ENCODE results near the gene NFASC. TPM values are rescaled to one million over a fixed set of nuclear protein-coding genes. Genes with fewer than 3 reads are reported as not detected.

The NFASC gene
- total RNA-seq, 5 donors from 2014 or later (not counting 1 experiment from before 2014, with no cell fraction given) = 0.13 to 0.35 (median 0.19) TPM; not detected in 2

GRCh38 chr1:204863730-204864129, 6.9 kb upstream of the NFASC start:
- no peak for DNase-seq
- Mint-ChIP-seq H3K4me3 (no peak overlapping the region), H3K36me3 (no peaks in the 10 kb centered on the region), H3K4me1 (no peaks in the 10 kb centered on the region), H3K9me3 (no peaks in the 10 kb centered on the region), H3K27ac (no peak overlapping the region), H3K27me3 (peaks cover 14 to 37% of the 10 kb centered on the region in 2 donors)
- CTCF ChIA-PET = no interaction called here
- Histone ChIP-seq H3K9me3 (no peaks in the 10 kb centered on the region), H3K4me1 (ENCODE audit: control insufficient read depth in 1 of 2, extremely low read depth in 1 of 2, insufficient read depth in 2 of 2, low read length in 2 of 2) (no peaks in the 10 kb centered on the region), H3K27ac (ENCODE audit: low read length) (no peak overlapping the region), H3K27me3 (replicated peaks in 1 of 2; ENCODE audit: control insufficient read depth in 2 of 2, extremely low read depth in 1 of 2, insufficient read depth in 2 of 2, low read length in 1 of 2) (peaks cover 2 to 23% of the 10 kb centered on the region in 2 experiments), H3K36me3 (ENCODE audit: control insufficient read depth in 2 of 2, extremely low read depth in 1 of 2, insufficient read depth in 1 of 2, low read length in 1 of 2) (no peaks in the 10 kb centered on the region), H3K4me3 (ENCODE audit: control insufficient read depth in 1 of 2, extremely low read depth in 1 of 2, low read length in 1 of 2) (no peak overlapping the region)
- ATAC-seq (replicated peaks in 1 of 4) = no peak
- POLR2A ChIA-PET = no interaction called here
- WGBS (ENCODE audit: insufficient coverage) = 80% methylated on average over 2 of the region's 4 CpGs

- ATAC-seq (replicated peaks in 1 of 4) (no peak), DNase-seq (no peak)
- Mint-ChIP-seq H3K36me3 (no peaks in the 10 kb centered on the region), H3K27ac (no peak overlapping the region), H3K9me3 (no peaks in the 10 kb centered on the region), H3K4me3 (no peak overlapping the region), H3K27me3 (peaks cover 15 to 33% of the 10 kb centered on the region in 2 donors), H3K4me1 (no peaks in the 10 kb centered on the region)
- Histone ChIP-seq H3K27me3 (replicated peaks in 1 of 2; ENCODE audit: control insufficient read depth in 2 of 2, extremely low read depth in 1 of 2, insufficient read depth in 2 of 2, low read length in 1 of 2) (peaks cover 2 to 23% of the 10 kb centered on the region in 2 experiments), H3K36me3 (ENCODE audit: control insufficient read depth in 2 of 2, extremely low read depth in 1 of 2, insufficient read depth in 1 of 2, low read length in 1 of 2) (no peaks in the 10 kb centered on the region), H3K9me3 (no peaks in the 10 kb centered on the region), H3K27ac (ENCODE audit: low read length) (no peak overlapping the region), H3K4me1 (ENCODE audit: control insufficient read depth in 1 of 2, extremely low read depth in 1 of 2, insufficient read depth in 2 of 2, low read length in 2 of 2) (no peaks in the 10 kb centered on the region), H3K4me3 (ENCODE audit: control insufficient read depth in 1 of 2, extremely low read depth in 1 of 2, low read length in 1 of 2) (no peak overlapping the region)
- WGBS (ENCODE audit: insufficient coverage) = 81% methylated on average over 4 of the region's 5 CpGs
- CTCF ChIA-PET = no interaction called here
- POLR2A ChIA-PET = no interaction called here
These were observed 4.5 kb upstream of the NFASC start for GRCh38 chr1:204866051-204866596.

- Histone ChIP-seq H3K36me3 (ENCODE audit: control insufficient read depth in 2 of 2, extremely low read depth in 1 of 2, insufficient read depth in 1 of 2, low read length in 1 of 2) (no peaks in the 10 kb centered on the region), H3K27me3 (replicated peaks in 1 of 2; ENCODE audit: control insufficient read depth in 2 of 2, extremely low read depth in 1 of 2, insufficient read depth in 2 of 2, low read length in 1 of 2) (peaks cover 2 to 23% of the 10 kb centered on the region in 2 experiments), H3K27ac (ENCODE audit: low read length) (no peak overlapping the region), H3K4me3 (ENCODE audit: control insufficient read depth in 1 of 2, extremely low read depth in 1 of 2, low read length in 1 of 2) (no peak overlapping the region), H3K9me3 (no peaks in the 10 kb centered on the region), H3K4me1 (ENCODE audit: control insufficient read depth in 1 of 2, extremely low read depth in 1 of 2, insufficient read depth in 2 of 2, low read length in 2 of 2) (no peaks in the 10 kb centered on the region)
- ChIA-PET CTCF (no interaction called here), POLR2A (no interaction called here)
- DNase-seq (no peak), ATAC-seq (replicated peaks in 1 of 4) (no peak)
- Mint-ChIP-seq H3K4me1 (no peaks in the 10 kb centered on the region), H3K27me3 (peaks cover 16 to 32% of the 10 kb centered on the region in 2 donors), H3K4me3 (no peak overlapping the region), H3K9me3 (no peaks in the 10 kb centered on the region), H3K27ac (no peak overlapping the region), H3K36me3 (no peaks in the 10 kb centered on the region)
- 88% methylated on average over 2 of the region's 2 CpGs for WGBS (ENCODE audit: insufficient coverage)
These were observed 3.5 kb upstream of the NFASC start for GRCh38 chr1:204867203-204867602.

GRCh38 chr1:204867666-204868339, 2.9 kb upstream of the NFASC start:
- Histone ChIP-seq H3K27me3 (replicated peaks in 1 of 2; ENCODE audit: control insufficient read depth in 2 of 2, extremely low read depth in 1 of 2, insufficient read depth in 2 of 2, low read length in 1 of 2) (peaks cover 2 to 26% of the 10 kb centered on the region in 2 experiments), H3K27ac (ENCODE audit: low read length) (no peak overlapping the region), H3K36me3 (ENCODE audit: control insufficient read depth in 2 of 2, extremely low read depth in 1 of 2, insufficient read depth in 1 of 2, low read length in 1 of 2) (no peaks in the 10 kb centered on the region), H3K4me3 (ENCODE audit: control insufficient read depth in 1 of 2, extremely low read depth in 1 of 2, low read length in 1 of 2) (no peak overlapping the region), H3K9me3 (no peaks in the 10 kb centered on the region), H3K4me1 (ENCODE audit: control insufficient read depth in 1 of 2, extremely low read depth in 1 of 2, insufficient read depth in 2 of 2, low read length in 2 of 2) (no peaks in the 10 kb centered on the region)
- 85% methylated on average over 9 of the region's 10 CpGs for WGBS (ENCODE audit: insufficient coverage)
- H3K9me3 Mint-ChIP-seq = no peaks in the 10 kb centered on the region
- peaks cover 18 to 28% of the 10 kb centered on the region in 2 donors for H3K27me3 Mint-ChIP-seq
- H3K36me3 Mint-ChIP-seq = no peaks in the 10 kb centered on the region
- ATAC-seq (replicated peaks in 1 of 4) (no peak), DNase-seq (no peak)
- H3K4me3 Mint-ChIP-seq = no peak overlapping the region
- H3K4me1 Mint-ChIP-seq = no peaks in the 10 kb centered on the region
- ChIA-PET CTCF (no interaction called here), POLR2A (no interaction called here)
- no peak overlapping the region for H3K27ac Mint-ChIP-seq

GRCh38 chr1:204868340-204868700, 2.3 kb upstream of the NFASC start:
- Mint-ChIP-seq H3K36me3 (no peaks in the 10 kb centered on the region), H3K9me3 (no peaks in the 10 kb centered on the region), H3K4me3 (no peak overlapping the region), H3K27me3 (peaks cover 18 to 28% of the 10 kb centered on the region in 2 donors), H3K4me1 (no peaks in the 10 kb centered on the region), H3K27ac (no peak overlapping the region)
- no peaks in the 10 kb centered on the region for H3K36me3 ChIP-seq (ENCODE audit: control insufficient read depth in 2 of 2, extremely low read depth in 1 of 2, insufficient read depth in 1 of 2, low read length in 1 of 2)
- no peak for ATAC-seq (replicated peaks in 1 of 4)
- ChIA-PET CTCF (no interaction called here), POLR2A (no interaction called here)
- H3K27ac ChIP-seq (ENCODE audit: low read length) = no peak overlapping the region
- peaks cover 2 to 29% of the 10 kb centered on the region in 2 experiments for H3K27me3 ChIP-seq (replicated peaks in 1 of 2; ENCODE audit: control insufficient read depth in 2 of 2, extremely low read depth in 1 of 2, insufficient read depth in 2 of 2, low read length in 1 of 2)
- DNase-seq = no peak
- WGBS (ENCODE audit: insufficient coverage) = 44% methylated on average over 3 of the region's 7 CpGs
- no peak overlapping the region for H3K4me3 ChIP-seq (ENCODE audit: control insufficient read depth in 1 of 2, extremely low read depth in 1 of 2, low read length in 1 of 2)
- H3K4me1 ChIP-seq (ENCODE audit: control insufficient read depth in 1 of 2, extremely low read depth in 1 of 2, insufficient read depth in 2 of 2, low read length in 2 of 2) = no peaks in the 10 kb centered on the region
- no peaks in the 10 kb centered on the region for H3K9me3 ChIP-seq

- H3K27ac Mint-ChIP-seq = no peak overlapping the region
- no peak overlapping the region for H3K4me3 ChIP-seq (ENCODE audit: control insufficient read depth in 1 of 2, extremely low read depth in 1 of 2, low read length in 1 of 2)
- no peaks in the 10 kb centered on the region for H3K4me1 Mint-ChIP-seq
- H3K27ac ChIP-seq (ENCODE audit: low read length) = no peak overlapping the region
- no peaks in the 10 kb centered on the region for H3K36me3 ChIP-seq (ENCODE audit: control insufficient read depth in 2 of 2, extremely low read depth in 1 of 2, insufficient read depth in 1 of 2, low read length in 1 of 2)
- no peak for DNase-seq
- WGBS (ENCODE audit: insufficient coverage) = 88% methylated on average over 1 of the region's 3 CpGs
- POLR2A ChIA-PET = no interaction called here
- CTCF ChIA-PET = no interaction called here
- H3K4me3 Mint-ChIP-seq = no peak overlapping the region
- H3K9me3 ChIP-seq = no peaks in the 10 kb centered on the region
- peaks cover 22 to 23% of the 10 kb centered on the region in 2 donors for H3K27me3 Mint-ChIP-seq
- no peaks in the 10 kb centered on the region for H3K9me3 Mint-ChIP-seq
- H3K4me1 ChIP-seq (ENCODE audit: control insufficient read depth in 1 of 2, extremely low read depth in 1 of 2, insufficient read depth in 2 of 2, low read length in 2 of 2) = no peaks in the 10 kb centered on the region
- no peak for ATAC-seq (replicated peaks in 1 of 4)
- no peaks in the 10 kb centered on the region for H3K36me3 Mint-ChIP-seq
- peaks cover under 1 to 34% of the 10 kb centered on the region in 2 experiments for H3K27me3 ChIP-seq (replicated peaks in 1 of 2; ENCODE audit: control insufficient read depth in 2 of 2, extremely low read depth in 1 of 2, insufficient read depth in 2 of 2, low read length in 1 of 2)
These were observed 1.6 kb upstream of the NFASC start for GRCh38 chr1:204869097-204869496.
